Activated gamma-delta T cell treated with anti-CD3 and anti-CD28 coated beads, Interleukin-2, amount 50 U/mL, for 16 hours (primary cell): Measurements from ENCODE around the gene HSPA1L.

Experiments used
- DNase-seq: peaks from one replicate; pipeline ENCODE4 v3.0.0-alpha.2; 2020; ENCODE audit warnings: low read depth

Gene HSPA1L

DNA sequence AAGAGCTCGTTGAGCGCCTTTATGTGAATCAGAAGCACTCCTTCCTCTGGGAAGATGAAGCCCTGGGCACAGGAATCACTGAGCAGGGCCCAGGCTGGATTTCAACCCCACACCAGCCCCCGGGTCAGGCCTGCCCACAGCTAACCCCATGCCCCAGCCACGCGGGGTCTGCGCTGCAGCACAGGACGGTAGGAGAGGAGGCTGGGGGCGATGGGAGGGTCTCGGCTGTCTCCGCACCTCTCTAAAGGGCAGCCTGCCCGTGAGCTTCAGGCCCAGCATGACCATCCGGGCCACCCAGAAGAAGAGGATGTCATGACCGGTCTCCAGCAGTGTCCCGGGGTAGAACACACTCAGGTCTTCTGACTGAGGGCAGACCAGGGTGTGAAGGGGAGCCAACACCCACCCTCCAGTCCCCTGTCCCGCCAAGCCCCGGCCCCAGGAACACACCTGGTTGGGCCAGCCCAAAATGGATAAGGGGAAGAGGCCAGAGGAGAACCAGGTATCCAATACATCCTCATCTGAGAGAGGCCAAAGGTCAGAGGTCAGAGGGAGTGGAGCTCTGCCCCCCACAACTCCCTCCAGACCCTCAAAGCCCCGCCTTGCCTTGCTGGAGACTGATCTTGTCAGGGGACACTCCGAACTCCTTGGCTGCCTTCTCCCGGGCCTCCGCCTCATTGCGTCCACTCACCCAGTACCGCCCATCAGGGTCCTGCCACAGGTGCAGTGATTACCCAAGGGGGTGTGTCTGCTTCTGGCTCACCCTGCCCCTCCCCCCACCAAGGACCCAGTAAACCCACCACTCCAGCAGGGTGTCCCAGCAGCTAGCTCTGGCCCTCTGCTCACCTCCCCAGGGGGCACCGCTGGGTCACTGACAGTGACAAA is 33.6 kb downstream of the HSPA1L start:
- no peak for DNase-seq

- DNase-seq = no peak
Measured at GRCh38 chr6:31780507-31781243, 34.4 kb downstream of the HSPA1L start.

GRCh38 chr6:31779908-31780307 is 35.2 kb downstream of the HSPA1L start:
- no peak for DNase-seq

DNA sequence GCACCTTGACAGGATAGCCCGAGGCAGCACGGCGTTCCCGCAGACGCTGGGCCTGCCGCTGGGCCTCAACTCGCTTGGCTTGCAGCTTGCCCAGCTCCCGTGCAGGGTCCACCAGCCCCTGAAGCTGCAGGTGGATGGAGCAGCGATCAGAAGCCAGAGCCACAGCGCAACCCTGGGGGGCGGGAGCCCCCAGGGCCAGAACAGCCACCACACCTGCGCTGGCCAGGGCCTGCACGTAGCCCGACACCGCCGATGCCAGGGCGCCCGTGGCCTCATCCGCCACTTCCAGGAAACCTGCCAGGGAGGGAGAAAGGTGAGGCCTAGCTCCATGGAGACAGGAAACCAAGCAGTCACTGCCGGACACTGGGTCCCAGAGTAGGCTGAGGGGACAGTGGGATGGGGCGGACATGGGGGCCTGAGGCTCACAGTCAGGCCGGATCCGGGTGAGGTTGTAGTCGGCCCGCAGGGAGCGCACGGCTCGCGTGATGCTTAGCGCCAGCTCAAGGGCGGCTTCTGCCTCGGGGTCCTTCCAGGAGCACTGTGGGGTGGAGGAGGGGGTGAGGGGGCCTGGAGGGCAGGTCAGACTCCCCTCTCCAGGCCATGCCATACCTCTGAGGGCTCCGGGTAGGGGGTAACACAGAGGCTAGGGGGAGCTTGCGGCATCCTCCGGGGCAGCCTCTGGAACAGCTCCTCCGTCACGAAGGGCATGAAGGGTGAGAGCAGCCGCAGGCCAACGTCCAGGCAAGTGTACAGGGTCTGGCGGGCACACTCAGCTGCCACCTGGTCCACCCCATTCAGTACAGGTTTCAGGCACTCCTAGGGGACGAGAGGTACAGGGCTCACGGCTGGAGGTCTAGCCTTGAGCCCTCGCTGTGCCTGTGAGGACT is 35.8 kb downstream of the HSPA1L start:
- DNase-seq = no peak

DNA sequence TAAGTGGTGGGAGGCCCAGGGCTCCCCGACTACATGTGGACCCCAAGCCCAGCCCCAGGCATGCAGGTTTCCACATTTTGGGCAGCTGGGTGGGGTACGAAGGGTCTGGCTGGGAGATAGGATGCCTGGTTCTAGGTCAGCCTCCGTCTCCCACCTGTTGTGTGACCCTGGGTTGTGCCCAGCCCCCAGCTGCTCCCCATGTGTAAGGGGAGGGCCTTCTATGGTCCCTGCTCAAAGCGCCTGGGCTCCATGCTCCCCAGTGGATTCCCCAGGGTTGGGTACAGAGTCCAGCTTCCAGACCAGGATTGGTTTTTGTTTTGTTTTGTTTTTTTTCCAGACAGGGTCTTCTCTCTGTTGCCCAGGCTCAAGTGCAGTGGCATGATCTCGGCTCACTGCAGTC is 36.9 kb downstream of the HSPA1L start:
- DNase-seq = no peak

DNA sequence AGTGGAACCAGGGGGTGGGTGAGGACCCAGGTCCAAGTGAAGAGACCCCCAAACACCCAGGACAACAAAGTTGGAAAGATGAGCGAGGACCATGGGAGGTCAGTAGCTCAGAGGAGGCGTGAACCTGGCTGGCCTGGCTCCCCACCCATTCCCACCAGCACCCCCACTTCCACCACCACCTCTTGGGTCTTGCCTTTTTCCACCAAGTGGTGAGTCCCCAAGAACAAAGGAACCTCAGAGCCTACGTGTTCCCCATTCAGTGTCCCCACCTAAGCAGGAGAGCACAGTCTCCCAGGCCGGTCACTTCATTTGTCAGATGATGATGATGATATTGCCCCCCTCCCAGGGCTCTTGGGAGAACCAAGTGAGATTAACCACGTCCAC is 37.4 kb downstream of the HSPA1L start:
- DNase-seq = no peak

GRCh38 chr6:31776989-31777666 is 38.0 kb downstream of the HSPA1L start, which contains the start of gene VWA7:
TSS of gene VWA7 (minus strand) at chr6:31777328. CDS start at chr6:31776779, 549 bp downstream.
- DNase-seq = peak; percentile 74

DNA sequence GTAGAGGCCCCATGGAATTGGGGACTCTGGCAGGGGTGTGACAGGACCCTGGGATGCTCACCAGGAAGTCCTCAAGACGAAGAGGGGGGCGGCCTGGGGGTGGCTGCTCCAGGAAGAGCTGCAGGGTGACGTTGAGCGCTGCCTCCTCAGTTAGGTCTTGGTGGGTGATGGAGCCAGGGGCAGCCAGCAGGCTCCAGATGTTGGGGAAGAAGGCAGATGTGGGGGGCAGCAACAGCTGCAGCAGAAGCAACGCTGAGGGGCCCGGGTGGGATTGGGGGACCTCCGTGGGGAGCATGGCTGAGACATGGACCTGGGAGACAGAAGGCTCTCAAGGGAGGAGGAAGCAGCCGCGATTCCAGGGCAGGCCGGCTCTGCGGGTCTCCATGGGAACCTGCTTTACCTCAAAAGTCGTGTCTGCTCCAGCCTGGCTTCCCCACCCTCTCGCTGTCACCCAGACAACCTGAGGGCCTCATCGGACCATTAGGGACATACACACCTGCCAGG is 38.5 kb downstream of the HSPA1L start:
- DNase-seq = no peak

DNA sequence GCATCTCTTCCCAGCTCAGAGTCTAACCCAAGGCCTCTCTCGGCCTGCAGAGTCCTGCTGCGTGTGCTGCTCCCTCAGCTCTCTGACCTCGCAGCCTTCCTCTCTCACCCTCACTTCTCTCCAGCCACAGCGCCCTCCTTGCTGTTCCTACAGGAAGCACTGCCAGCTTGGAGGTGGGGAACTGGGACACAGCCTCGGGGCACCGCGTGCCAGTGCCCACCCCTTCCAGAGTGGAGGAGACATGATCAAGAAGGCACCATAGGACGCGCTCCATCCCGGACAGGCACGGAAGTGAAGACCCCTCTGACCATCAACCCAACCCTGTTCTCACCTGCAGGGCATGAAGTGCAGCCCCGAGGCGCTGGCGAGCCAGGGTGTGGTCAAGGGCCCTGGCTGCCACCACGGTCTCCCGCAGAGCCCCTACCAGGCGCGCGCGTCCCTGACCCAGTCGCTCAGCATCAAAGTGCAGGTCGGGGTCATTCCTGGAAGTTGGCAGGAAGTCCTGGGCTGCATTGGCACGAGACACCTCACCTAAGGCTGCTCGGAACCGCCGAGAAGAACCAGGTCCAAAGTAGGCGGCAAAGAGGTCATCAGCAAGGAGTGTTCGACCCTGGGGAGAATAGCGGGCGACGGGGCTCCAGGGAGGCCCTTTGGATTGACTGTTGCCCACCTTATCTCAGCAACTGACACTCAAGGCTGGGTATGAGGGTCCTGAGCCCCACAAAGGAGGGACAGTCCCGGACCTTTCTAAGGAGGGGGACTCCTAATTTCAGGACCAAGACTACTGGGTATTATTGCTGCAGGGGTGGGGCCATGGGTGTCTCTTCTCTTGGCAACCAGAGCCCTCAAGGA is 39.2 kb downstream of the HSPA1L start:
- DNase-seq = no peak

GRCh38 chr6:31775184-31775583 is 39.9 kb downstream of the HSPA1L start:
- no peak for DNase-seq

DNA sequence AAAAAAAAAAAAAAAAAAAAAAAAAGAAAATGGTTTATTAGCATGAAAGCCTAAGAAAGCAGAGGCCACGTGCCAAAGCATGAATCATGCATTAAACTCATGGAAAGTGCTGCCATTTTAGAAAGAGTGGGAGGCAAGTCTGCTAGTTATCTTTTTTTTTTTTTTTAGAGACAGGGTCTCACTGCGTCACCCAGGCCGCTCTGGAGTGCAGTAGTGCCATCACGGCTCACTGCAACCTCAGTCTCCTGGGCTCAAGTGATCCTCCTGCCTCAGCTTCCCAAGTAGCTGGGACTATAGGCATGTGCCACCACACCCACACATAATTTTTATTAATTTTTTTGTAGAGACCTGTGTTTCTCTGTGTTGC is 43.1 kb downstream of the HSPA1L start:
- DNase-seq = no peak

DNA sequence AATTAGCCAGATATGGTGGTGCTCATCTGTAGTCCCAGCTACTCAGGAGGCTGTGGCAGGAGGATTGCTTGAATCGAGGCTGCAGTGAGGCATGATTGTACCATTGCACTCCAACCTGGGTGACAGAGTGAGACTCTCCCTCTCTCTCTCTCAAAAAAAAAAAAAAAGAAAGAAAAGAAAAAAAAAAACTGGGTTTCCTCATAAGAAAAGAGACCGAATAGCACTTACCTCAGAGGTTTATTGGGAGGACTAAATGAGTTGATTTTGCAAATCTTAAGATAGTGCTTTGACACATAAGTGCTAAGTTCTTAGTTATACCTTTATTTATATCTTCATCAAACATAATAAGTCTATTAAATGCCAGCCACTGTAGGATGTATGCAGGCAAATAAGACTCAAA is 44.2 kb downstream of the HSPA1L start:
- DNase-seq = no peak

- DNase-seq = peak; percentile 68
Measured at GRCh38 chr6:31769684-31770371, 45.3 kb downstream of the HSPA1L start.

DNA sequence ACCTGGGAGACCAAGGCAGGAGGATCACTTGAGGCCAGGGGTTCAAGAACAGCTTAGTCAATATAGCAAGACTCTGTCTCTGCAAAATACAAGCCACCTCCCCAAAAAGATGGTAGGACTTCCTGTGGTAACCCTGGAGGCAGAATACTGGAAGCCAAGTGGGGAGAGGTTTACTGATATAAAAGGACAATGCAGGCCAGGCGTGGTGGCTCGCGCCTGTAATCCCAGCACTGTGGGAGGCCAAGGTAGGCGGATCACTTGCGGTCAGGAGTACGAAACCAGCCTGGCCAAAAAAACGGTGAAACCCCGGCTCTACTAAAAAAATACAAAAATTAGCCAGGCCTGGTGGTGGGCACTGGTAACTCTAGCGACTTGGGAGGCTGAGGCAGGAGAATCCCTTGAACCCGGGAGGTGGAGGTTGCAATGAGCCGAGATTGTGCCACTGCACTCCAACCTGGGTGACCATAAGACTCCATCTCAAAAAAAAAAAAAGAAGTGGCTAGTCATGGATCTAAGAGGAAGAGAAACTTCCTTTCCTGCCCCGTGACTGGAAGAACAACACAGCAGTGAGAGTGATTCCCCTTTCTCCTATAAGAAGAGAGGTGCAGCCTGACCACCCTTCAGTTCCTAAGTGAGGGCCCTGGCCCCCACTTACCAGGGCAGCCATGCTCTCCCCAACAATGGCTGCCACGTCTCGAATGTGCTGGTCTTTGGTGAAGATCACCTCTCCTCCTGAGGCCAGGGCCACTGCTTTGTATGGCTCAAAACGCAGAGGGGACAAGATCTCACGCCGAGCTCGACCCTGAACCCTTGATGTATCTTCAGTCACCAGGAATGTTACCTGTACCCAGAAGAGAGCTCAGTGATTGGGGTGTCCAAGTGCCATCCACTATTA is 46.5 kb downstream of the HSPA1L start:
- no peak for DNase-seq

GRCh38 chr6:31767096-31767645 is 47.9 kb downstream of the HSPA1L start:
- no peak for DNase-seq

DNA sequence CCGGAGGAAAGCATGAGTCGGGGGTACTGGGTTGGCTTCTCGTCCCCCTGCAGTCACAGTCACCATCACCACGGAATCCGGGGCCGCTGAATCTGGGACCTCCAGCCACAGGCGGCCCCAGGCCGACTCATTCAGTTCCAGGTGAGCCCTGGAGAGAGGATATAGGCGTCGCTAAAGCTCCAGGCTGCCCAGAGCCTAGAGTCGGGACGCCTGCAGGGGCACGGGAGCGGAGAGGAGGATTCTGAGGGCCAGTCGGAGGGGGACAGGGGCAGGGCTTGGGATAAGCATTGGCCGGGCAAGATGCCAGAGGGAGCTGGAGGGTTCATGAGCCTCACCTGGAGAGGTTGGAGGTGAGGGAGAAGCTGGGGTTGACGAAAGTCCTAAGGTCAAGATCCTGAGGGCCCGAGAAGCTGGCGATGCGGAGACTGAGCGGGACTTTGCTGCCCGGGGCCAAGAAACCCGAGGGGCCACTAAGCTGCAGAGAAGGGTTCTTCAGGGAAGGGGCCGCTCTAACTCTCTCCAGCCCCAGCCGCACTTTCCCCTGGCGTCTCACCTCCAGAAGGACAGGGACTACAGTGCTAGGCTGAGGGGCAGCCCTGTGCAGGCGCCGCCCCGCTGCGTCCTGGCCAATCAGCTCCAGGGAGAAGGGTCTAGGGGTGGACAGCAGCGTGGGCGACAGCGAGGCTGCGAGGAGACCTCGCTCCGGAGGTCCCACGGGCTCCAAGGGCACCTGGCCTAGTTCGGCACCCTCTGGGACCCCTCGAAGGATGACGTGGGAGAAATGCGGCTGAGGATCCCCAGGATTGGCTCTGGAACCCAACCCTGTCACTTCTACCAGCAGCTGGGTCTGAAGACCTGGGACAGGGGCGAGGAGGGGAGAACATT is 48.9 kb downstream of the HSPA1L start:
- DNase-seq = no peak

DNA sequence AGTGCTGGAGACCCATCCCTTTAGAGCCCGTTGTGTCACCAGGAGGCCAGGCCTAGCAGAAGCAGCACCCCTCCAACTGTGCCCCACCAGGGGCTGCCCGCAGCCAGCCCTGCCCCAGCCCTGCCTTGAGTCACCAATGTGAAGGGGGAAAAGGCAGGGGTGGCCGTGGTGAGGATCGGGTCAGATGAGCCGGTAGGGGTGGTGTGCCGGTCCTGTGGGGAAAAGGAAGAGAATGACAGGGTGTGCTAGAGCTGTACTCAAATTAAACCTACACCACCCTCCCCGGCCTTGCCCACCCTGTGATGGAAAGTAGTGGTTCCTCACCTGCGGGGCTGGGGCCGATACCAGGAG is 49.5 kb downstream of the HSPA1L start:
- no peak for DNase-seq

GRCh38 chr6:31764198-31764597 is 50.9 kb downstream of the HSPA1L start:
- DNase-seq = no peak
